ENCODE measurements around the gene ZNF366. TPM values are rescaled to one million over a fixed set of nuclear protein-coding genes. Genes with fewer than 3 reads are reported as not detected.

The ZNF366 gene
- total RNA-seq, 2 donors from 2014 or later, result 0.45 to 0.47 TPM

DNA sequence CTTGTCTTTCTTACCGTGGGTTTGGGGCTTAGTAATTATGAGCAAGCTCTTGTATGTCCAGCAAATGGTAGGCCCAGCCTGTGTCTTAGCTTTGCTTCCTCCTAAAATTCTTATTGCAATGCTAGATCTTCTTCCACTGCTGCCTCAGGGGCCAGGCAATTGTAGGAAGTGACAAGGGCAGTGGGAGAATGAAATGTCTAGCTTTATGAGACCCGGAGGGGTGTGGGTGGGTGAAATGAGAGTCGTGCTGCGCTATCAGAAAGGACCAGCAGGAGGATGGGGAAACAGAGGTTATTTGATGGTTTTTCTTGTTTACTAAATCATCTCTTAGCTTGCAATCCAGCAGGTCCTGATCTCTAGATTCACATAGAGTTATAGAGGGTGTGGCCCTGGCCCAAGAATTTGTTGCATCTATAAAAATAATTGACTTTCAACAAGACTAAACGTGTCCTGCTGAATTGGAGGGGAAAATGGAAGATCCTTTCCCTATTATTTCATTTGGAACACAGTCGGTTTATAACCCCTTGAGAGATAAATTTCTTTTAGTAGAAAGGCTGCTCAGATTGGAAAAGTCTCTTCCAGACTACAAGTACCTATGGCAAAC, 43.7 kb downstream of the ZNF366 start:
- TF ChIP-seq, protein P1, sequence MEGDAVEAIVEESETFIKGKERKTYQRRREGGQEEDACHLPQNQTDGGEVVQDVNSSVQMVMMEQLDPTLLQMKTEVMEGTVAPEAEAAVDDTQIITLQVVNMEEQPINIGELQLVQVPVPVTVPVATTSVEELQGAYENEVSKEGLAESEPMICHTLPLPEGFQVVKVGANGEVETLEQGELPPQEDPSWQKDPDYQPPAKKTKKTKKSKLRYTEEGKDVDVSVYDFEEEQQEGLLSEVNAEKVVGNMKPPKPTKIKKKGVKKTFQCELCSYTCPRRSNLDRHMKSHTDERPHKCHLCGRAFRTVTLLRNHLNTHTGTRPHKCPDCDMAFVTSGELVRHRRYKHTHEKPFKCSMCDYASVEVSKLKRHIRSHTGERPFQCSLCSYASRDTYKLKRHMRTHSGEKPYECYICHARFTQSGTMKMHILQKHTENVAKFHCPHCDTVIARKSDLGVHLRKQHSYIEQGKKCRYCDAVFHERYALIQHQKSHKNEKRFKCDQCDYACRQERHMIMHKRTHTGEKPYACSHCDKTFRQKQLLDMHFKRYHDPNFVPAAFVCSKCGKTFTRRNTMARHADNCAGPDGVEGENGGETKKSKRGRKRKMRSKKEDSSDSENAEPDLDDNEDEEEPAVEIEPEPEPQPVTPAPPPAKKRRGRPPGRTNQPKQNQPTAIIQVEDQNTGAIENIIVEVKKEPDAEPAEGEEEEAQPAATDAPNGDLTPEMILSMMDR (IDR thresholded peaks at IDR 0.05), result no peak
- Histone ChIP-seq H3K36me3 (no peaks in the 10 kb centered on the region), H3K9me3 (no peaks in the 10 kb centered on the region), H3K27me3 (no peaks in the 10 kb centered on the region), H3K27ac (no peak overlapping the region), H3K4me3 (no peak overlapping the region), H3K4me1 (no peaks in the 10 kb centered on the region), H3K9ac (ENCODE audit: low read depth in 2 of 2, low read length in 2 of 2) (no peak overlapping the region)
- intact Hi-C loops (cut with DNase I), result no loop called here
- no peak for DNase-seq

DNA sequence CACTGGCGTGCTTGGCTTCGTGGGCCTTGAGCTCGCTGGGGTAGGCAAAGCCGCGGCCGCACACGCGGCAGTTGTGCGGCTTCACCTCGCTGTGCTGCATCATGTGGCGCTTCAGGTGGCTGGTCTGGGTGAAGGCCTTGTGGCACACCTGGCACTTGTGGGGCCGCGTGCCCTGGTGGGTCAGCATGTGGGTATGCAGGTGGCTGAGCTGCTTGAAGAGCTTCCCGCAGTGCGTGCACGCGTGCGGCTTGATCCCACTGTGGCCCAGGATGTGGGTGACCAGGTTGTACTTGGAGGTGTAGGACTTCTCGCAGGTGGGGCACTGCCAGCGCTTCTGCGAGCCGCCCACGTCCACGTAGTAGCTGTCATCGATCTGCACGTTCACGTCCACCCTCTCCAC, 46.8 kb downstream of the ZNF366 start:
- no peaks in the 10 kb centered on the region for H3K9me3 ChIP-seq
- TF ChIP-seq, protein P1 (IDR thresholded peaks at IDR 0.05), result no peak
- no peaks in the 10 kb centered on the region for H3K36me3 ChIP-seq
- DNase-seq, result no peak
- H3K4me1 ChIP-seq, result no peaks in the 10 kb centered on the region
- H3K9ac ChIP-seq (ENCODE audit: low read depth in 2 of 2, low read length in 2 of 2), result no peak overlapping the region
- H3K27ac ChIP-seq, result no peak overlapping the region
- H3K27me3 ChIP-seq, result no peaks in the 10 kb centered on the region
- intact Hi-C loops (cut with DNase I), result no loop called here
- H3K4me3 ChIP-seq, result no peak overlapping the region

DNA sequence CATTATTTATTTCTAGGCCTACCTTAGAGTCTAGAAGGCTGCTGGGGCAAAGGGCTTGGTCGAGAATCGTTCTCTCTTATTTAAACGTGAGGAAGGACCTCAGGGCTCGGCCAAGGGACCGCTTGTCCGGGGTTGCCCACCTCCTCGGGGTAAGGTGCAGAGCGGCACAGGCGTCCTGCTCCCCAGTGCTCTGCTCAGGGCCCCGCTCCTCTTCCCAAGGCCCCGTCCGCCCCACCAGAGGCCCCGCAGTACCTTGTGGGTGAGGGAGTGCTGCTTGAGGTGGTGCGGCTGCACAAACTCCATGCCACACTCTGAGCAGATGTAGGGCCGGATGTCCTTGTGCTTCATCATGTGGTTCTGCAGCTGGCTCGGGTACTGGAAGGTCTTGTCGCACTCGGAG, 47.3 kb downstream of the ZNF366 start:
- DNase-seq, result no peak
- Histone ChIP-seq H3K9ac (ENCODE audit: low read depth in 2 of 2, low read length in 2 of 2) (no peak overlapping the region), H3K27me3 (no peaks in the 10 kb centered on the region), H3K27ac (no peak overlapping the region), H3K36me3 (no peaks in the 10 kb centered on the region), H3K4me3 (no peak overlapping the region), H3K9me3 (no peaks in the 10 kb centered on the region), H3K4me1 (no peaks in the 10 kb centered on the region)
- intact Hi-C loops (cut with DNase I), result no loop called here
- TF ChIP-seq, protein P1 (IDR thresholded peaks at IDR 0.05), result no peak

DNA sequence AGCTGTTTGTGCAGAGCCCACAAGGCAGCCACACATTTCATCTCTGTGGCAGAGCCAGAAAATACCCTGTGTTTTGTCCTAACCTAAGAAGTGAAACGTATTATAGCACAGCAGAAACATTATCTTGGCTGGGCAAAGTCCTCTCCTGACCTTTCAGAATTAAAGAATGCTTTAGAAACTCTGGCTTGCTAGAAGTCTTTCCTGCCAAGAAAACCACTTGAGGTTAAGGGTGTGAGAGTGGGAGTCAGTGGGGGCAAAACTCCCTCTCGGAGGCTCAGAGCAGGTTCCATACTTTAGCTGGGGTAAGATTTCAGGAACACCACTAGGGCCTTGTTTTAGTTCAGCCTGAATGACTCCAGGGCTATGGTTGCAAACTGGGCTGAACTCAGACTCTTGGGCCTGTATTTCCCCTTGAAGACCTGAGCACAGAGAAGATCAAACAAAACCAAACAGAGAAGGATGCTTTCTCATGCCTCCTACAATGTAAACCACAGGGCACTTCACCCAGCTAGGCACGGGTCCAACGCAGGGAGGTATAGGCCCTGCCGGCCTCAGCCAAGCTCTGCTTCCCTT, 48.0 kb downstream of the ZNF366 start:
- TF ChIP-seq, protein P1 (IDR thresholded peaks at IDR 0.05), result no peak
- H3K36me3 ChIP-seq, result no peaks in the 10 kb centered on the region
- no peaks in the 10 kb centered on the region for H3K27me3 ChIP-seq
- intact Hi-C loops (cut with DNase I), result no loop called here
- no peak overlapping the region for H3K4me3 ChIP-seq
- DNase-seq, result no peak
- H3K9me3 ChIP-seq, result no peaks in the 10 kb centered on the region
- no peak overlapping the region for H3K27ac ChIP-seq
- no peak overlapping the region for H3K9ac ChIP-seq (ENCODE audit: low read depth in 2 of 2, low read length in 2 of 2)
- no peaks in the 10 kb centered on the region for H3K4me1 ChIP-seq

DNA sequence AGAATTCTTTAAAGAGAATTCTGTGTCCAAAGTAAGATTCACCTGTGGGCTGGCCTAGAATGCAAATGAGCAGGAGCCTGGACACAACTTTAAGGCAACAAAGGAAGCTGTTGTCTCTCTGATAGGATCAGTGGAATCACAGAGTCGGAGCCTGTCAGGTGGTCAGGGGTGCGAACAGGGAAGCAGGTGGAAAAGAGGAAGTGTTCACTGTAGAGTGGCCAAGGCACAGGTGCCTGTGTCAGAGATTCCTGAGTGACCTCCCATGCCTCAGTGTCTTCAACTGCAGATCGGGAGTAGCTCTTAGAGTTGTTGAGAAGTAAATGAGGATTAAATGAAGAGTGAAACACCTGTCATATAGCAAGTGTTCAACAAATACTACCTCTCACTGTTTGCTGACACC, 48.8 kb downstream of the ZNF366 start:
- intact Hi-C loops (cut with DNase I), result no loop called here

More for the DNA sequence above, 48.8 kb downstream of the ZNF366 start:
- no peak overlapping the region for H3K9ac ChIP-seq (ENCODE audit: low read depth in 2 of 2, low read length in 2 of 2)
- H3K4me3 ChIP-seq, result no peak overlapping the region
- DNase-seq, result no peak
- no peaks in the 10 kb centered on the region for H3K27me3 ChIP-seq
- H3K4me1 ChIP-seq, result peaks cover under 1% of the 10 kb centered on the region
- TF ChIP-seq, protein P1 (IDR thresholded peaks at IDR 0.05), result no peak
- no peaks in the 10 kb centered on the region for H3K36me3 ChIP-seq
- H3K27ac ChIP-seq, result no peak overlapping the region
- no peaks in the 10 kb centered on the region for H3K9me3 ChIP-seq
